Forelimb muscle (tissue), 1 donor: ENCODE measurements around the gene PCSK1N. TPM values are rescaled to one million over a fixed set of nuclear protein-coding genes. Genes with fewer than 3 reads are reported as not detected.

Experiments used
- DNase-seq: peaks from one replicate; pipeline ENCODE4 v3.0.0-alpha.2; 2013; ENCODE audit warnings: low read depth
- polyA plus RNA-seq: library from polyadenylated mRNA; unstranded; fragments of 120-200 nt; gene quantifications from one replicate; pipeline ENCODE4 v1.2.1, GENCODE V29; 2013; ENCODE audit not compliant: insufficient read length

The PCSK1N gene
- polyA plus RNA-seq, 1 donor = not detected

GRCh38 chrX:48789366-48790220, 45.8 kb downstream of the PCSK1N start:
- no peak for DNase-seq

GRCh38 chrX:48787505-48788443, 47.6 kb downstream of the PCSK1N start:
- no peak for DNase-seq

GRCh38 chrX:48786825-48787504, 48.4 kb downstream of the PCSK1N start:
- no peak for DNase-seq

- DNase-seq = no peak
Measured at GRCh38 chrX:48786341-48786800, 49.0 kb downstream of the PCSK1N start, which contains the start of gene GATA1. Gene GATA1 (plus strand): TSS chrX:48786590. CDS start chrX:48791110, 4,520 bp downstream.

GRCh38 chrX:48785540-48786214, 49.7 kb downstream of the PCSK1N start:
- no peak for DNase-seq

- DNase-seq = no peak
Measured at GRCh38 chrX:48785186-48785539, 50.2 kb downstream of the PCSK1N start.

GRCh38 chrX:48784726-48785125, 50.7 kb downstream of the PCSK1N start:
- DNase-seq = no peak

- no peak for DNase-seq
Measured at GRCh38 chrX:48782795-48783194, 52.6 kb downstream of the PCSK1N start.

- no peak for DNase-seq
Measured at GRCh38 chrX:48782216-48782615, 53.2 kb downstream of the PCSK1N start.

- DNase-seq = no peak
Measured at GRCh38 chrX:48781705-48782104, 53.7 kb downstream of the PCSK1N start.

Other genes starting within 250 kb of the PCSK1N start
- 86.3 TPM for gene WDR13, start 238.1 kb downstream of the PCSK1N start, polyA plus RNA-seq
- gene WAS, start 151.8 kb downstream of the PCSK1N start, polyA plus RNA-seq = 2.7 TPM
- 3.6 TPM for gene SUV39H1, start 138.9 kb downstream of the PCSK1N start, polyA plus RNA-seq
- gene GLOD5, start 73.9 kb downstream of the PCSK1N start, polyA plus RNA-seq = not detected
- gene GATA1, start 49.0 kb downstream of the PCSK1N start, polyA plus RNA-seq = 0.22 TPM
- gene HDAC6, start 33.5 kb downstream of the PCSK1N start, polyA plus RNA-seq = 94.3 TPM
- gene ERAS, start 9.1 kb downstream of the PCSK1N start, polyA plus RNA-seq = 0.16 TPM
- gene TIMM17B, start 62.2 kb upstream of the PCSK1N start, polyA plus RNA-seq = 37.2 TPM
- 64.5 TPM for gene PQBP1, start 62.3 kb upstream of the PCSK1N start, polyA plus RNA-seq
- gene SLC35A2, start 76.0 kb upstream of the PCSK1N start, polyA plus RNA-seq = 15.0 TPM
- 2.1 TPM for gene PIM2, start 83.4 kb upstream of the PCSK1N start, polyA plus RNA-seq
- gene OTUD5, start 122.0 kb upstream of the PCSK1N start, polyA plus RNA-seq = 35.3 TPM
- 1.2 TPM for gene KCND1, start 136.2 kb upstream of the PCSK1N start, polyA plus RNA-seq
- gene GRIPAP1, start 166.7 kb upstream of the PCSK1N start, polyA plus RNA-seq = 25.0 TPM
- gene TFE3, start 207.7 kb upstream of the PCSK1N start, polyA plus RNA-seq = 21.6 TPM
- 4.2 TPM for gene CCDC120, start 223.4 kb upstream of the PCSK1N start, polyA plus RNA-seq
- 19.8 TPM for gene PRAF2, start 238.4 kb upstream of the PCSK1N start, polyA plus RNA-seq
- gene WDR45, start 244.3 kb upstream of the PCSK1N start, polyA plus RNA-seq = 34.4 TPM